HFF-Myc (cell line): Measurements from ENCODE around the gene RNF150.

ENCODE experiments used
- DNase-seq: peaks from one replicate; pipeline ENCODE4 v3.0.0-alpha.2; 2011; ENCODE audit warnings: low read depth; ENCODE audit errors: extremely low read depth
- H3K4me3 ChIP-seq: replicated peaks from 2 replicates; pipeline ENCODE4 v1.5.1; 2011; ENCODE audit warnings: low read depth, mild to moderate bottlenecking, control low read depth, low read length
- CTCF ChIP-seq: IDR thresholded peaks from 2 replicates; pipeline ENCODE4 v1.5.1; 2012; ENCODE audit warnings: mild to moderate bottlenecking, low read depth, low read length, control low read depth; ENCODE audit errors: missing control alignments

RNF150 gene

DNA sequence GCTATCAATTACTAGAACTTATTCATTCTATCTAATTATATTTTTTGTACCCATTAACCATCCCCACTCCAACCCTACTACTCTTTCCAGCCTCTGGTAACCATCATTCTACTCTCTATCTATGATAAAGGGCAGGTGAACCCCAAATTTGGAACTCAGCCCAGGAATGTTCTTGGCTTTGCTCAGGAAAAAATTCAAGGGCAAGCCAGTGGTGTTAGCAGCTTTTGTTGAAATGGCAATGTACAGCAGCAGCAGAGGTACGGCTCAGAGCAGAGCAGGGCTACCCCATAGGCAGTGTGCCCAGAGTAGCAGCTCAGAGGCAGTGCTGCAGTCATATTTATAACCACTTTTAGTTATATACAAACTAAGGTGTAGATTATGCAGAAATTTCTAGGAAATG, 138.2 kb downstream of the RNF150 start:
- TF ChIP-seq CTCF: no peak
- DNase-seq: no peak
- no peak overlapping the region for H3K4me3 ChIP-seq

GRCh38 chr4:140994015-140994414, 139.3 kb downstream of the RNF150 start:
- TF ChIP-seq CTCF: no peak
- H3K4me3 ChIP-seq: no peak overlapping the region
- DNase-seq: no peak

GRCh38 chr4:140993370-140993769, 139.9 kb downstream of the RNF150 start:
- TF ChIP-seq CTCF: no peak
- no peak overlapping the region for H3K4me3 ChIP-seq
- no peak for DNase-seq

DNA sequence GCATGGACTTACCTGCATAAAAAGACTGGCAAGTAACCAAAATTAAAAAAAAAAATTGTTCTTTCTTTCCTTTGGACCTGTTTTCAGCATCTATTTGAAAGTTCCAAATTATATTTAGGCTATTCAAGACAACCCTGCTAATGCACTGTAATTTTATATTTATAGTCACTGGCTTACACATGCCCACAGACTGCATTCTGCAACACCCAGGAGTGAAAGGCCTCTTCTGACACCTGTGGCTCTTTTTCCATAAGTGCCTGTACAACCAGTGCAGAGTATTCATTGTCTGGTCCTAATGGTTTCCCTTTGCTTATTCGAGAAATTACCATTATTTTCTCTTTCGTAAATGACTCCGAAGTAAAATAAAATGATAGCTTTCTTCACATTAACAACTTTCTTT, 143.3 kb downstream of the RNF150 start:
- no peak for DNase-seq
- TF ChIP-seq CTCF: no peak
- H3K4me3 ChIP-seq: no peak overlapping the region

DNA sequence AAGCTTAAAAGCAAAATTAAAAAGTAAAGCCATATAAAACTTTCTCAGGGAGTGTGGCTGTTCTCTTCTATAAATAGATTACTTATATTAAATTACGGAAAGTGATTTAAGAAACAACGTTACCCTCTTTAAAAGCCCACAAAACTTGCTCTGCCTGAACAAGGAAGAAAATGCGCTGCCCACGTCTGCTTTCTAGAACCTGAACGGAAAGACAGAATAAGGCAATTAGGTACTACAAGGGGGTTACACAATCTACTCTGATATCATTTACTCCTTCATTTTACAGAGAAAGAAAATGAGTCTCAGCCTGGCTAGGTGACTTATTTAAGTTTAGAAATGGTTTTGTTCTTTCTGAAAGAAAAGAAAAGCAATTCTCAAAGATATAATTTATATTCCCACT, 147.2 kb downstream of the RNF150 start:
- H3K4me3 ChIP-seq: no peak overlapping the region
- no peak for DNase-seq

DNA sequence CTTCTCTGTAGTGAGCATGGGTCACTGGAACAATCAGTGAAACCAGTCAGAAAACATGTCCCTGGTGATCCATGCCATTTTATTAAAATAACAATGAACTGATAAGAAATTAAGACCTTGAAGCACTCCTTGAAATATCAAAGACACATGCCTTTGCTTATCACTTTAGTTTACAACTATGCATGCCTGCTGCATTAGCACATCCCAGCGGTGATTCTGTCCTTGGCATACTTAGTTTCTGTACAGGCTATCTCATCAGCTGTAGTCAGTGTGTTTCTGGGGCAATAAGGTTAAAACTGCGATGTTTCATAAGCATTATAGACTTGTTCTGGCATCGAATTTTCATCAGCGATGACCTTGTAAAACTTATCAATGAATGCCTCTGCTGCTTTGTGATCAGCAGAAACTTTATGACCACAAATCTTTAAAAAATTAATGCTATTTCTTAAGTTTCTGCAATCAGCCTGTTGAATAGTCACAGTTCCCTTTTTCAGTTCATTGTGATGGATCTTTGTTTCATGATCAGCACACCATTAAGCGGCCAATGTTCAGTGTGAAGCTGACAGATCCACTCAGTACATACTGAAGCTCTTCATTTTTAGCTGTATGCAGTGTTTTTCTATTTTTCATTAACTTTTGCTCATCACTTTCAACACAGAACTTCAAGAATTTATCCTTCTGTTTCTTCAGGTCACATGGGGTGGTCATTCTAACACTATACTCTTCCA, 150.5 kb downstream of the RNF150 start:
- no peak overlapping the region for H3K4me3 ChIP-seq
- no peak for TF ChIP-seq CTCF
- no peak for DNase-seq

More for the DNA sequence above, 147.2 kb downstream of the RNF150 start:
- no peak for TF ChIP-seq CTCF
